Sigmoid colon (tissue), 7 donors: ENCODE results near the gene DEPDC1. TPM values are rescaled to one million over a fixed set of nuclear protein-coding genes. Genes with fewer than 3 reads are reported as not detected.
A peak's percentile ranks its signal among the peaks of the same experiment; 100 is the strongest.

Experiments
- DNase-seq: peaks from one replicate; pipeline ENCODE4 v3.0.0-alpha.2; 2019
- H3K27ac ChIP-seq, 4 donors: fragments of 200-600 bp; sonication (generic); one replicate each; pipeline ENCODE4 v1.5.1; 2016 to 2019; ENCODE audit warnings: mild to moderate bottlenecking in 1 of 4
- H3K27me3 ChIP-seq, 3 donors: fragments of 200-600 bp; sonication (generic); one replicate each; pipeline ENCODE4 v1.5.1; 2019; ENCODE audit warnings: mild to moderate bottlenecking in 1 of 3
- H3K36me3 ChIP-seq, 4 donors: fragments of 200-600 bp; sonication (generic); one replicate each; pipeline ENCODE4 v1.5.1; 2016 to 2019
- H3K4me1 ChIP-seq, 4 donors: fragments of 200-600 bp; sonication (generic); one replicate each; pipeline ENCODE4 v1.5.1; 2017 to 2019
- H3K4me3 ChIP-seq, 4 donors: fragments of 200-600 bp; sonication (generic); one replicate each; pipeline ENCODE4 v1.5.1; 2017 to 2019; ENCODE audit warnings: mild to moderate bottlenecking in 2 of 4, moderate library complexity in 1 of 4
- H3K9me3 ChIP-seq, 4 donors: fragments of 200-600 bp in 3 of 4; sonication (generic) in 3 of 4; one replicate each; pipeline versions ENCODE4 v1.5.1 to v1.6.1; 2013 to 2019
- CTCF ChIP-seq, 4 experiments: fragments of 450-650 bp in 3 of 4; fragments of 200-600 bp in 1 of 4; IDR thresholded peaks; one replicate each; pipeline ENCODE4 v1.5.1; 2016 to 2019; ENCODE audit warnings: antibody characterized with exemption in 4 of 4, mild to moderate bottlenecking in 3 of 4, moderate library complexity in 2 of 4
- EP300 ChIP-seq, 4 donors: sonication (generic); formaldehyde crosslinking; IDR thresholded peaks; one replicate each; pipeline ENCODE4 v1.6.1; 2017; ENCODE audit warnings: antibody characterized with exemption in 4 of 4
- POLR2A ChIP-seq, 2 donors: fragments of 450-650 bp; IDR thresholded peaks; one replicate each; pipeline ENCODE4 v1.6.1; 2016; ENCODE audit warnings: antibody characterized with exemption in 2 of 2, mild to moderate bottlenecking in 2 of 2, moderate library complexity in 2 of 2
- POLR2AphosphoS5 ChIP-seq, 4 donors: sonication (generic); formaldehyde crosslinking; IDR thresholded peaks; one replicate each; pipeline ENCODE4 v1.6.1; 2017; ENCODE audit warnings: antibody characterized with exemption in 4 of 4
- WGBS, 2 donors: extraction: QIAGEN DNeasy Blood & Tissue Kit; methylation state at CpG; one replicate each; pipeline ENCODE4 v1.1.7; 2013; 5-methylcytosine and 5-hydroxymethylcytosine counted together
- intact Hi-C: fragments of 100-400 bp; cut with DNase I; formaldehyde crosslinking; loops from one replicate; pipeline ENCODE4 v1.15.1; 2023
- polyA plus RNA-seq, 3 donors: library from polyadenylated mRNA; stranded (reverse); fragments of 200-250 nt; gene quantifications; one replicate each; pipeline ENCODE4 v1.2.3, GENCODE V29; 2013
- total RNA-seq, 4 donors: library from RNA; depleted of rRNA; stranded (reverse); fragments of >200 nt; gene quantifications; one replicate each; pipeline ENCODE4 v1.1.0, GENCODE V29; 2016
- donor health status: healthy with polysubstance abuse.
- donor health status: Bipolar disorder and iron deficiency.
- donor health status: healthy.

DEPDC1 gene
- 1 to 10 TPM in 2 of 4 donors, under 1 TPM in 1, not detected in 1; 0.28 to 1.2 (median 1.1) TPM for total RNA-seq
- 1 to 10 TPM in 2 of 3 donors, under 1 TPM in 1; 0.60 to 4.4 (median 1.2) TPM for polyA plus RNA-seq

GRCh38 chr1:68496680-68497357, at the start of gene DEPDC1:
DEPDC1 (minus strand) TSS chr1:68497082; CDS start chr1:68496999, 83 bp downstream.
- peak; percentile 97 for DNase-seq
- no peaks in the 10 kb centered on the region for H3K27me3 ChIP-seq
- H3K4me3 ChIP-seq, result peak within 1 kb of the TSS; percentile 33 to 66 (median 56)
- peak in 1 of 4 donors; percentile 26 for TF ChIP-seq POLR2AphosphoS5 (IDR thresholded peaks at IDR 0.05)
- TF ChIP-seq EP300 (IDR thresholded peaks at IDR 0.05), result no peak
- no peaks in the 10 kb centered on the region for H3K36me3 ChIP-seq
- H3K4me1 ChIP-seq, result peaks cover 0 to 18% (median 14%) of the 10 kb centered on the region in 4 donors
- intact Hi-C loops, result loop anchor here (10.0 kb wide), 1 partner anchor 382 kb away; no protein-coding TSS in a partner anchor
- H3K9me3 ChIP-seq, result no peaks in the 10 kb centered on the region
- H3K27ac ChIP-seq, result peak within 1 kb of the TSS in 2 of 4 donors; percentile 38 to 55
- 0 to 1% methylated on average over 64 of the region's 64 CpGs for WGBS, 2 donors

DNA sequence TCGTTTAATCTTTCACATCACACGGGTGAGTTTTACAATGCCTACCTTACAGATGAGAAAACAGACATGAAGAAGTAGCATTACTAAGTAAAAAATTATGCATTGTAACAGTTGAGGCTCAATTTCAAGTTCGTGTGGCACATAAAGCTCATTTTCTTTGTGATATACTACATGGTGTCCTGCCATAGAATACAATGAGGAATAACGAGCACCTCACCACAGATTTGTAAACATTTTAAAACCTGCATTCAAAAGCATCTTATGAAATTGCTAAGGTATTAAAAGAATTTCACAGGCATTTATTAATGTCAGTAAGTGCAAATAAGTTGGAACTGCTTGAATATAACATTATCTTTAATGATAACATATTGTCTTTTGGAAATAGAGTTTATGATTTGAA, 47.8 kb upstream of the DEPDC1 start:
- H3K4me3 ChIP-seq, result no peak overlapping the region

GRCh38 chr1:68542586-68542985, 45.7 kb upstream of the DEPDC1 start:
- Histone ChIP-seq H3K27me3 (no peaks in the 10 kb centered on the region), H3K4me1 (no peaks in the 10 kb centered on the region), H3K9me3 (no peaks in the 10 kb centered on the region), H3K4me3 (no peak overlapping the region), H3K27ac (no peak overlapping the region), H3K36me3 (no peaks in the 10 kb centered on the region)
- TF ChIP-seq CTCF (IDR thresholded peaks at IDR 0.05), result no peak
- TF ChIP-seq POLR2A (IDR thresholded peaks at IDR 0.05), result no peak
- no peak for TF ChIP-seq POLR2AphosphoS5 (IDR thresholded peaks at IDR 0.05)
- no peak for TF ChIP-seq EP300 (IDR thresholded peaks at IDR 0.05)
- no peak for DNase-seq
- intact Hi-C loops, result no loop called here

More for the DNA sequence above, 47.8 kb upstream of the DEPDC1 start:
- no peaks in the 10 kb centered on the region for H3K36me3 ChIP-seq
- no peaks in the 10 kb centered on the region for H3K9me3 ChIP-seq
- 61 to 80% methylated on average over 4 of the region's 4 CpGs for WGBS, 2 donors
- intact Hi-C loops, result no loop called here
- H3K4me1 ChIP-seq, result no peaks in the 10 kb centered on the region
- DNase-seq, result no peak
- TF ChIP-seq POLR2AphosphoS5 (IDR thresholded peaks at IDR 0.05) (no peak), CTCF (IDR thresholded peaks at IDR 0.05) (no peak), POLR2A (IDR thresholded peaks at IDR 0.05) (no peak), EP300 (IDR thresholded peaks at IDR 0.05) (no peak)
- no peaks in the 10 kb centered on the region for H3K27me3 ChIP-seq
- H3K27ac ChIP-seq, result no peak overlapping the region

GRCh38 chr1:68538941-68539340, 42.1 kb upstream of the DEPDC1 start:
- intact Hi-C loops, result no loop called here
- Histone ChIP-seq H3K9me3 (no peaks in the 10 kb centered on the region), H3K27ac (no peak overlapping the region), H3K27me3 (no peaks in the 10 kb centered on the region), H3K4me1 (no peaks in the 10 kb centered on the region), H3K4me3 (no peak overlapping the region), H3K36me3 (no peaks in the 10 kb centered on the region)
- no peak for DNase-seq
- no peak for TF ChIP-seq POLR2A (IDR thresholded peaks at IDR 0.05)
- no peak for TF ChIP-seq EP300 (IDR thresholded peaks at IDR 0.05)
- TF ChIP-seq POLR2AphosphoS5 (IDR thresholded peaks at IDR 0.05), result no peak
- TF ChIP-seq CTCF (IDR thresholded peaks at IDR 0.05), result no peak

DNA sequence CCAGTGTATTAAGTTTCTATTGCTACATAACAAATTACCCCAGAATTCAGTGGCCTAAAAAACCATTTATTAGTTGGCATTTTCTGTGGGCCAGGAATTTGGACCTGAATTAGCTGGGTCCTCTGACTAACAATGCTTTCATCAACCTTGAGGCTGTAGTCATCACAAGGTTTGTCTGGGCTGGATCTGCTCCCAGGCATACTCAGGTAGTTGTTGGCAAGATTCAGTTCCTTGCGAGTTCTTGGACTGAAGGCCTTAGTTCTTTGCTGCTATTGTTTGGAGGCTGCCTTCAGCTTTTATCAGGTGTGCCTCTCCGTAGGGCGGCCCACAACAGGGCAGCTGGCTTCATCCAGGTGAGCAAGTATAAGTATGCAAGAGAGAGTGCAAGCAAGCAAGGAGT, 31.4 kb upstream of the DEPDC1 start:
- Histone ChIP-seq H3K27ac (no peak overlapping the region), H3K36me3 (no peaks in the 10 kb centered on the region), H3K4me3 (no peak overlapping the region), H3K27me3 (no peaks in the 10 kb centered on the region), H3K4me1 (no peaks in the 10 kb centered on the region), H3K9me3 (no peaks in the 10 kb centered on the region)
- intact Hi-C loops, result no loop called here
- TF ChIP-seq POLR2A (IDR thresholded peaks at IDR 0.05) (no peak), EP300 (IDR thresholded peaks at IDR 0.05) (no peak), POLR2AphosphoS5 (IDR thresholded peaks at IDR 0.05) (no peak)
- 93 to 95% methylated on average over 3 of the region's 3 CpGs for WGBS, 2 donors
- DNase-seq, result no peak
